GM12801 (cell line): ENCODE measurements around the gene SLC39A13.

Source experiments
- TF ChIP-seq, protein P1 (sequence below): IDR thresholded peaks from one replicate; pipeline ENCODE4 v1.5.1; 2011; ENCODE audit warnings: control low read depth; ENCODE audit not compliant: insufficient read length; ENCODE audit errors: extremely low read depth

The SLC39A13 gene

GRCh38 chr11:47407746-47408590, at the start of gene SLC39A13:
Gene SLC39A13 (plus strand): TSS chr11:47408590. CDS start chr11:47410095, 1,505 bp downstream.
- TF ChIP-seq, protein P1, sequence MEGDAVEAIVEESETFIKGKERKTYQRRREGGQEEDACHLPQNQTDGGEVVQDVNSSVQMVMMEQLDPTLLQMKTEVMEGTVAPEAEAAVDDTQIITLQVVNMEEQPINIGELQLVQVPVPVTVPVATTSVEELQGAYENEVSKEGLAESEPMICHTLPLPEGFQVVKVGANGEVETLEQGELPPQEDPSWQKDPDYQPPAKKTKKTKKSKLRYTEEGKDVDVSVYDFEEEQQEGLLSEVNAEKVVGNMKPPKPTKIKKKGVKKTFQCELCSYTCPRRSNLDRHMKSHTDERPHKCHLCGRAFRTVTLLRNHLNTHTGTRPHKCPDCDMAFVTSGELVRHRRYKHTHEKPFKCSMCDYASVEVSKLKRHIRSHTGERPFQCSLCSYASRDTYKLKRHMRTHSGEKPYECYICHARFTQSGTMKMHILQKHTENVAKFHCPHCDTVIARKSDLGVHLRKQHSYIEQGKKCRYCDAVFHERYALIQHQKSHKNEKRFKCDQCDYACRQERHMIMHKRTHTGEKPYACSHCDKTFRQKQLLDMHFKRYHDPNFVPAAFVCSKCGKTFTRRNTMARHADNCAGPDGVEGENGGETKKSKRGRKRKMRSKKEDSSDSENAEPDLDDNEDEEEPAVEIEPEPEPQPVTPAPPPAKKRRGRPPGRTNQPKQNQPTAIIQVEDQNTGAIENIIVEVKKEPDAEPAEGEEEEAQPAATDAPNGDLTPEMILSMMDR, result no peak

DNA sequence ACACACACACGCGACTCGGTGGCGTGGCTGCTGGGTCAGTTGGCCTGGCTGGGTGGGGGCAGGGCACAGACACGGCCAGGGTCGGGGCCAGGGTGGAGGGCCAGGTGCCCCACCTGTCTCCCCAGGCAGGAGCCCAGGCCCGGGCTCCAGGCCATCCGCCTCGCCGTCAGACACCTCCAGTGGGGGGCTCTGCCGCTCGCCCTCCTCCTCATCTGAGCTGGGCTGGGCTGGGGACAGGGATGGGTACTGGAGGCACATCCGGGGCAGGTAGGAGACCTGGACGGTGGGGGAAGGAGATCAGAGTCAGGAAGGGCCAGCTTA, 49.7 kb upstream of the SLC39A13 start:
- TF ChIP-seq, protein P1, result no peak

GRCh38 chr11:47359162-47359561, 49.2 kb upstream of the SLC39A13 start:
- TF ChIP-seq, protein P1, result no peak

GRCh38 chr11:47359586-47359985, 48.8 kb upstream of the SLC39A13 start:
- TF ChIP-seq, protein P1, result no peak

GRCh38 chr11:47360341-47360740, 48.0 kb upstream of the SLC39A13 start:
- TF ChIP-seq, protein P1, result no peak

GRCh38 chr11:47361419-47361818, 47.0 kb upstream of the SLC39A13 start:
- TF ChIP-seq, protein P1, result no peak

GRCh38 chr11:47366020-47366490, 42.3 kb upstream of the SLC39A13 start:
- TF ChIP-seq, protein P1, result no peak
